HG03378 (cell line): ENCODE measurements around the gene EXT2.
A peak's percentile ranks its signal among the peaks of the same experiment; 100 is the strongest.

Source experiments
- ATAC-seq: cut with Tn5 transposase; IDR thresholded peaks from one replicate; pipeline ENCODE4 v1.9.1; 2021; ENCODE audit warnings: mild to moderate bottlenecking, moderate library complexity; ENCODE audit not compliant: unreplicated experiment

EXT2 gene

GRCh38 chr11:44095506-44096359, at the start of gene EXT2:
TSS of gene EXT2 (plus strand) at chr11:44095678. CDS start at chr11:44107713, 12,035 bp downstream.
- ATAC-seq: peak; percentile 79

- no peak for ATAC-seq
Measured at GRCh38 chr11:44046182-44046581, 49.3 kb upstream of the EXT2 start.

GRCh38 chr11:44047298-44047697, 48.2 kb upstream of the EXT2 start:
- no peak for ATAC-seq

- no peak for ATAC-seq
Measured at GRCh38 chr11:44047931-44048431, 47.5 kb upstream of the EXT2 start, which contains the start of gene ACCSL. TSS of gene ACCSL (plus strand) at chr11:44047981. CDS start at chr11:44048037, 56 bp downstream.

- no peak for ATAC-seq
Measured at GRCh38 chr11:44049832-44050231, 45.6 kb upstream of the EXT2 start.

- ATAC-seq: no peak
Measured at GRCh38 chr11:44051171-44051570, 44.3 kb upstream of the EXT2 start.

- ATAC-seq: no peak
Measured at GRCh38 chr11:44057340-44057739, 38.1 kb upstream of the EXT2 start.

- ATAC-seq: no peak
Measured at GRCh38 chr11:44058275-44058674, 37.2 kb upstream of the EXT2 start.

- ATAC-seq: no peak
Measured at GRCh38 chr11:44065161-44065661, 30.3 kb upstream of the EXT2 start.

GRCh38 chr11:44065841-44066731, 29.4 kb upstream of the EXT2 start, which contains the start of gene ACCS:
TSS of gene ACCS (plus strand) at chr11:44066270. CDS start at chr11:44067628, 1,358 bp downstream.
- peak; percentile 91 for ATAC-seq

- no peak for ATAC-seq
Measured at GRCh38 chr11:44066732-44067141, 28.7 kb upstream of the EXT2 start.

- no peak for ATAC-seq
Measured at GRCh38 chr11:44067266-44067665, 28.2 kb upstream of the EXT2 start.

GRCh38 chr11:44068180-44068579, 27.3 kb upstream of the EXT2 start:
- no peak for ATAC-seq

GRCh38 chr11:44071157-44071556, 24.3 kb upstream of the EXT2 start:
- no peak for ATAC-seq

GRCh38 chr11:44072757-44073658, 22.5 kb upstream of the EXT2 start:
- no peak for ATAC-seq

GRCh38 chr11:44078794-44079193, 16.7 kb upstream of the EXT2 start:
- no peak for ATAC-seq

- no peak for ATAC-seq
Measured at GRCh38 chr11:44079376-44079775, 16.1 kb upstream of the EXT2 start.

- no peak for ATAC-seq
Measured at GRCh38 chr11:44080951-44081350, 14.5 kb upstream of the EXT2 start.

- no peak for ATAC-seq
Measured at GRCh38 chr11:44082645-44083044, 12.8 kb upstream of the EXT2 start.

- no peak for ATAC-seq
Measured at GRCh38 chr11:44083433-44083832, 12.0 kb upstream of the EXT2 start.
